Hematopoietic multipotent progenitor cell treated with erythropoietin and hydrocortisone succinate and interleukin-3 and kit ligand, for 4 days (in vitro differentiated cells): Measurements from ENCODE around the gene CPOX.
"Not testable (repeated sequence)": the region's sequence is repeated elsewhere in the genome, so short reads cannot be mapped to it uniquely, and the experiment has no call there.

ENCODE experiments used
- DNase-seq: peaks from one replicate; pipeline ENCODE4 v3.0.0-alpha.2; 2015

CPOX gene

DNA sequence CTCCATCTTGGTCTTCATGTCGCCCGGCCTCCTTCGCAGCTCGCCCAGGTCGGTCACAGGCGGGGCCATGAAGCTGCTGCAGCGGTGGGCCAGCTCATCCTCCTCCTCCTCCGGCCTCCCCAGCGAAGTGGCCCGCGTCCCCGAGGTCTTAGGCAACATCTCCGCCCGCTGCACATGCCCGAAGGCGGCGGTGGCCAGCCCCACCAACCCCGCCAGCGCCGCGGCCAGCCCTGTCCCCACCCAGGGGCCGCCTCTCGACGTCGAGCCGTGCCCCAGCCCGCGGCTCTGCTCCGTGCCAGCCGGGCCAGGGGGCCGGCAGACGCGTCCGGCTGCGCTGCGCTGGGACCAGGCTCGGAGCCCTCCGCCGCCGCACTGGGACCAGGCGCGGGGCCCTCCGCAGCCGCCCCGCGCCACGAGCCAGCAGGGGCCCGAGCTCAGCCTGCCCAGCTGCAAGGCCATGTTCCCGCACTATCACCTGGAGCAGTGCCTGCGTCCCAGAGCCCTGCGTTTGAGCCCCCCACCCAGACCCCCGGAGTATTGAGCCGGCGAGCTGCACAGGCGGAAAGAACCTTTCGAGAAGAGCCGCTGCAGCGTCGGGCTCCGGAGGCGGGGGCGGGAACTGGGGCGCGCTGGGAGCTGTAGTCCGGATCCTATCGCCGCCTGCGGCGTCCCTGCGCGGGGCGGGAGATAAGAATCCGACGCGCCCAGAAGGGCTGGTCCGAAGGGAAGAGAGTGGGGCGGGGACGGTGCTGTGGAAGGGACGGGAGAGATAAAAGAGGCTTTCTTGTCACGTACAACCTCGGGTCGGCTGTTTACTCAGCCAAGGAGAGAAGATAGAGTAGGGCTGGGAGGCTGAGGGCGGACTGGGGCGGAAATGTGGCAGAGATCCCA is at the start of gene CPOX:
Gene CPOX, minus strand, starts transcription at position 566 of the 891 bp plus-strand sequence. Its CDS starts 107 bp downstream, at position 459.
- DNase-seq: peak; percentile 99

DNA sequence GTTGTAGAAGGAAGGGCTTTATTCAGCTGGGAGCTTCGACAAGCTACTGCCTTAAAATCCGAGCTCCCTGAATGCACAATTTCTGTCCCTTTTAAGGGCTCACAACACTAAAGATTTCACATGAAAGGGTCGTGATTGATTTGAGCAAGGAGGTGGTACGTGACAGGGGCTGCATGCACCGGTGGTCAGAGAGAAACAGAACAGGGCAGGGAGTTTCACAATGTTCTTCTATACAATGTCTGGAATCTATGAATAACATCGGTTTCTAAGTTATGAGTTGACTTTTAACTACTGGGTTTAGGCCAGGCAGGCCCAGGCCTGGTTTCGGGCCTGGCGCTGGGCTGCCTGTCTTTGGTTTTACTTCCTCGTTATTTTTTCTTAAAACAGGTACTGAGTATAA is 49.4 kb upstream of the CPOX start:
- DNase-seq: not testable (repeated sequence)

DNA sequence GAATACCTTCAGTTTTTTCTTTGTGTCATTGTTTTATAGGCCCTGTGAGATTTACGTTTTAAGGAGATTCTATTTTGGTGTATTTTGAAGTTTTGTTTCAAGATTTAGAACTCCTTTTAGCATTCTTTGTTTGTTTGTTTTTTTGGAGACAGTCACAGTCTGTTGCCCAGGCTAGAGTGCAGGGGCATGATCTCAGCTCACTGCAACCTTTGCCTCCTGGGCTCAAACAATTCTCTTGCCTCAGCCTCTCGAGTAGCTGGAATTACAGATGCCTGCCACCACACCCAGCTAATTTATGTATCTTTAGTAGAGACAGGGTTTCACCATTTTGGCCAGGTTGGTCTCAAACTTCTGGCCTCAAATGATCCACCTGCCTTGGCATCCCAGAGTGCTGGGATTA is 48.3 kb upstream of the CPOX start:
- not testable (repeated sequence) for DNase-seq

DNA sequence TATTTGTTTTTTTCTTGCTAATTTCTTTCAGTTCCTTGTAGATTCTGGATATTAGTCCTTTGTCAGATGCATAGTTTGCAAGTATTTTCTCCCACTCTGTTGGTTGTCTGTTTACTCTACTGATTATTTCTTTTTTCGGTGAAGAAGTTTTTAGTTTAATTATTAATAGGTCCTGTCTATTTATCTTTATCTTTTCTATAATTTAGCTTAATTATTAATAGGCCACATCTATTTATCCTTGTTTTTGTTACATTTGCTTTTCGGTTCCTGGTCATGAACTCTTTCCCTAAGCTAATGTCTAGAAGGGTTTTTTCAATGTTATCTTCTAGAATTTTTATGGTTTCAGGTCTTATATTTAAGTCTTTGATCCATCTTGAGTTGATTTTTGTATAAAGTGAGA is 45.1 kb upstream of the CPOX start:
- not testable (repeated sequence) for DNase-seq

DNA sequence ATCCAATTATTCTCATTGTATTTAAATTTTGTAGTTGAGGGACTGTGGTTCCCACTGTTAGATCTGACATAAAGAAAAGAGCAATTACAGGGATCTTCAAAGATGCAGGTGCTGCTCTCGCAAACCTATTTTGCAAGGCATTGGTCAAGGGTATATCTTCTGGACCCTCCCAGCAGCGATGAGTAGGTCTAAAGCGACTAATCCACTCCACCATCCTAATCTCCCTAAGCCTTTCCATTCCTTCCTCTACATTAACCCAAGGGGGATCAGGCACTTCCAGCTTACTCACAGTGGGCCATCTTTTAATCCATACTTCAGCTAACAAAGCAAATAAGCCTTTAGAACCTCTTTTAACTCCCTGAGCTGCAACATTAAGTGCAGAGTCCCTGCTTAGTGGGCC is 37.0 kb upstream of the CPOX start:
- DNase-seq: no peak

DNA sequence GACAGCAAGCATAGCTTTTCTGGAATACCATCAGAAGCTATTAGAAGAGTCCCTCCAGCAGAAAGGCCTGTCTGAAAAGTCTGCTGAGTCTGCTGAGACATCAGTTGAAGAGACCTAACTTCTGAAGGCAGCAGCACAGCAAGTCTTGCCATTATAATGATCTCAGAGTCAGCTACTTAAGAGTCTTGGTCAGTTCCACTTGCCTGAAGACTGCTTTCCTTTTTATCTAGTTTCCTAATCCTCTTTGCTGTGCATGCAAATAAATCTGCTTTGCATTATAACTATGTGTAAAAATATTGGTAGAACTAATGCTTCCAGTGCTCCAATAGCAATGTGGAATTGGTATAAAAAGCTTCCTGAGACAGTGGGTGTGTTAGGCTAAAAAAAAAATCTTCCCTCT is 34.9 kb upstream of the CPOX start:
- DNase-seq: no peak

DNA sequence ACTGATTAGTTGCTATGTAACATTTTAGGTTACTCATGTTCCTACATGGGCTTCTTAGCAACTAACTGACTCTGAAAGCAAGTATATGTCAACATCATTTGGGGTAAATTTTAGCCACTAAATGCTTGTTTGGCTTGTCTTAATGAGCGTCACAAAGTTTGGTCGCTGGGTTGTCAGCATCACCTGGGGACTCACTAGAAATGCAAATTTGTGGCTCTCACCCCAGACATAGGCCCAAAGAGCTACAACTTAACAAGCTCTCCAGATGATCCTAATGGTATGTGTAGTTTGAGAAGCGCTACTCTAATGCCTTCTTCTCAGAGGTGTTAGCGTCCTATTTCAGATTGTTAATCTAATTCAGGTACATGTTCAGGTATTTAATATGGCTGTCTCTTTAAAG is 32.7 kb upstream of the CPOX start:
- no peak for DNase-seq

DNA sequence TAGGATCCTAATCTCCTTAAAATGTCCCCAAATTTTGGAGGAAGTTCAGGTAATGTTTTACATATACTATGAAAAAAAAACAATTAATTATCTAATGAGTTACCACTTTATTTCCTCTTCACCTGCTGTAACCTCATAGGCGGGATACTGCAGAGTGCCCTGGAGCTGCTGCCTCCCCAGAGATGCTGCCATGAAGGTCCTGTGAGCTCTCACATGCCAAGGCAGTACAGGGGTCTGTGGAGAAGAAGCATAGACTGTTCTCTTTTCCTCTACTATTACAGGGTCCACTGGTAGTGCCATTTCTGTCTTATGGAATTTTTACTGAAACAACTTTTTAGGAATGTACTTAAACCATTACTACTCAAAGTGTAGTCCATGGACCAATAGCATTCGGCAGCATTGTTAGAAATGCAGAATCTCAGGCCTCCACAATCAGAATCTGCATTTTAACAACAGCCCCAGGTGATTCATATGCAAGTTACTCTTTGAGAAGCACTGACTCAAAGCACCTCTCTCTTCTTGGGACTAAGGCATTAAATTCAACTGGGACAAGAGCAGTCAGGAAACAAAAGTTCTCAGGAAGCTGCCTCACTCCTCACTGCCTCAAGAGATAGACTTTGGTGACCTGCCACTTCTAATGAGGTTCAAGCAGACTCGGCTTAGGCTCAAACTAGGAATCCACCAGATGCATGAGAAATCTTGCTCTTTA is 30.3 kb upstream of the CPOX start:
- no peak for DNase-seq

DNA sequence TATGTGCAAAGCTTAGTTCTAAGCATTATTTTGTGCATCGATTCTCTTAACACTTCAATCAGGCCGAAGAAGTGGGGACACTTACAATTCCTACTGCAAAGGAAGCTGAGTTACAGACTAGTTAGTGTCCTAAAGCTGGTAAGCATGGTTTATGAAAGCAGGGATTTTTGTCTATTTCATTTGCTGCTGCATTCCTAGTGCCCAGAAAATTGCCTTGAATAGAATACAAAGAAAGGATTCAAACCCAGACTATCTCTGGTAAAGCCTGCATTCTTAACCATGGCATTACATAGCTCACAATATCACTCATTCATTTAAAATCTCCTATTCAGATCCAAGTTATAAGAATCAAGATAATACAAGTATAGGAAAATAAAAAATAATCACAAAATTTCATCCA is 24.4 kb upstream of the CPOX start:
- DNase-seq: no peak

DNA sequence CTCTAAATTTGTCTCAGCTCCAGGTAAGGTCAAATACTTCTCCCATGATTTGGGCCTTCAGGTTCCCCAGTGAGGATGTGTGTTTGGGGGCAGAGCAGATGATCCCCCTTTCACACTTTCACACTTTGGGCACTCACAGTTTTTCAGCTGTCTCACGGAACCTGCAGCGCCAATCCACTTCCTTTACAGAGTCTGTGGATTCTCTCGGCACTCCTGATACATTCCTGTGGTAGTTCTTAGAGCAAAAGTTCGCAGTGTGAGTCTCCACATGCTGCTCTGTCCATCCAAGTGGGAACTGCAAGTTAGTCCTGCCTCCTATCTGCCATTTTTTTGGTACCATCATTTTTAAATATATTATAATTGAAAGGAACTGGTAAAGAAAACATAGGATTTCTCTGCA is 20.2 kb upstream of the CPOX start:
- DNase-seq: no peak

DNA sequence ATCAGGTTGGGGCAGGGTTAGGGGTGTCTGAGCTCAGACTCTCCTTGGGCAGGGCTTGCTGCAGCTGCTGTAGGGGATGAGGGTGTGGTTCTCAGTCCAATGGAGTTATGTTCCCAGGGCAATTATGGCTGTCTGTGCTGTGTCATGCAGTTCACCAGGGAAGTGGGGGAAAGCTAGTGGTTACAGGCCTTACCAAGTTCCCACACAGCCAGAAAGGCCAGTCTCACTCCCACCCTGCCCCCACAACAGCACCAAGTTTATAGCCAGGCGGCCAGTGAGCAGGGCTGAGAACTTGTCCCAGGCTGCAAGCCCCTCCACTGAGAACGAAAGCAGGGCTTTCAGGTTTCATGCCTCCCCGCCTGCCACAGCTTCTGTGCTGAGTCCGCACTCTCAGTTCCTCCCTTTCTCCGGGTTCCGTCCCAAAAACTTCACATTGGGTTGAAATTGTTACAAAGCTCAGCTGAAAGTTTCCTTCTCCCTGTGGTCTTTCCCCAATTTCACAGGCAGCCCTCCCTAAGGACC is 19.6 kb upstream of the CPOX start:
- DNase-seq: peak; percentile 22

DNA sequence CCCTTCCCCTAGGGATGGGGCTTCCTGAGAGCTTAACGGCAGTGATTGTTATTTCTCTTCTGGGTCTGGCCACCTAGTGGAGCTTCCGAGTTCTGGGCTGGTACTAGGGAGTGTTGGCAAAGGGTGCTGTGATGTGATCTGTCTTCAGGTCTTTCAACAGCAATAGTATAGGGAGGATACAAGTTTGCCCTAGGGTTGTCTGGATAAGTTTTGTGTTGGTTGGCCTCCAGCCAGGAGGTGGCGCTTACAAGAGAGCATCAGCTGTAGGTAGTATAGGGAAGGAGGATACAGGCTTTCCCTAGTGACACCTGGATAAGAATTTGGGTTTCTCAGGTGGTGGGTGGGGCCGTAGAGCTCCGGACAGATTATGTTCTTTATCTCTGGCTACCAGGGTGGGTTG is 19.2 kb upstream of the CPOX start:
- DNase-seq: peak; percentile 40

DNA sequence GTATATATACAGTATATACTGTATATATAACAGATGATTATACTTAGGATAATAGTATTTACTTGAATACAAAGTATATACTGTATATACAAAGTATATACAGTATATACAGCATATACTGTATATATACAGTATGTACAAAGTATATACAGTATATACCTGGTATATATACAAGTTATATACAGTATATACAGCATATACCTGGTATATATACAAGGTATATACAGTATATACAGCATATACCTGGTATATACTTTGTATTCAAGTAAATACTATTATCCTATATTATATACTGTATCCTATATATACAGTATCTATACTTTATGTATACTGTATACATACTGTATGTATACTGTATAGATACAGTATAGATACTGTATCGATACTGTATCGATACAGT is 14.6 kb upstream of the CPOX start:
- DNase-seq: no peak

DNA sequence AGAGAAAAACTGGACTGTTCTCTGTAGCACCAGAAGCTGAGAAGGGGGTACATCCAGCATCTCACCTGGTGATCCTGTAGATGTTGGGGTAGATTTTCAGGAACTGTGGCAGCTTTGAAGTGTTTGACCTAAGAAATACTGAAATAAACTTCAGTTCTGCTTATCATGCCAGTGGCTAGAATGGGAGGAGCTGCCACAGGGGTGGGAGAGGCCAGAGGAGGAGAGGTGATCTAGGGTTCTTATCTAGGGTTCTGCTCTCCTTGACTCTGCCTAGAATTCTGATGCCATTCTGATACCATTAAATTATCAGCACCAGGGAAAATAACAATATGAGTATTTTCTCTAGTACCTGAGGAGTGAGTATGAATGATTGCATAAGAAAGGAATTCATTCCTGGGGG is 10.2 kb upstream of the CPOX start:
- peak; percentile 57 for DNase-seq

DNA sequence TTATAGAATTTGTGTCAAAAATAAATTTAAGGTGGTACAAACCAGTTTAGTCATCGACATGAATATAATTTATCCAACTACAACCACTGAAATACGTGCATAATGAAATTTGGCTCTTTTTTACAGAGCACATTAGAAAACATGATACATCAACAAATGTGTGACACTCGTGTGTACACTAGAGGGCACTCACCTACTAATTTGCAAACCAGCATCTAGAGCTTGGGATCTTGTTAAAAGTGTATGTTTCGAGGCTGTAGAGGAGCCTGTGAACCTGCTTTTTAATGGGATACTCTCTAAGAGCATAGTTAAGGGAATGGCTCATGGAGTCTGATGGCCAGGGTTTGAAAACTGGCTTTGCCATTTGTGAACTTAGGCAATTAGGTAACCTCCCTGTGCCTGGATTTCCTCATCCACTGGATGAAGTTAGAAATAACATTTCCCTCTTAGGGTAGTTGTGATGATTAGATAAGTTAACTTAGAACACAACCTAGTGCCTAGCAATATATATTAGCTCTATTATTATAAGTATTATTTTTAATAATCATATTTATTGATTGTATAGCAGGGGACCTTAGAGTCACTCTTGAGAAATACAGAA is 8.8 kb upstream of the CPOX start:
- peak; percentile 88 for DNase-seq

DNA sequence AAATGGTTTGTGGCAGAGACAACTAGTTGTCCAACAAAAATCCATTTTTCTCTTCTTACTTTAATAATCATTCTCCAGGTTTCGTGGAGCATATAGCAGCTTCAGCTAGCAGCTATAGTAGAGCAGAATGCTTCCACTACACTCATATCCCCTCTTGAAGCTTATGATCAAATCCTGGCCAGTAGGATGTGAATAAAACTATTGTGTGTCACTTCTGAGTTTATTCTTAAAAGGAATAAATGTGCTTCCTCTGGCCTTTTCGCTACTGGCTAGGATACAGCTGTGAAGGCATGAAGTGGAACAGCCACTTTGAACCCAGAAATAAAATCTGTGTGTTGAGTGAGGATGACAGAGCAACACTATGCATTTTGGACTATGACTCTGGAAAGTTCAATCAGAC is 7.8 kb upstream of the CPOX start:
- DNase-seq: no peak

DNA sequence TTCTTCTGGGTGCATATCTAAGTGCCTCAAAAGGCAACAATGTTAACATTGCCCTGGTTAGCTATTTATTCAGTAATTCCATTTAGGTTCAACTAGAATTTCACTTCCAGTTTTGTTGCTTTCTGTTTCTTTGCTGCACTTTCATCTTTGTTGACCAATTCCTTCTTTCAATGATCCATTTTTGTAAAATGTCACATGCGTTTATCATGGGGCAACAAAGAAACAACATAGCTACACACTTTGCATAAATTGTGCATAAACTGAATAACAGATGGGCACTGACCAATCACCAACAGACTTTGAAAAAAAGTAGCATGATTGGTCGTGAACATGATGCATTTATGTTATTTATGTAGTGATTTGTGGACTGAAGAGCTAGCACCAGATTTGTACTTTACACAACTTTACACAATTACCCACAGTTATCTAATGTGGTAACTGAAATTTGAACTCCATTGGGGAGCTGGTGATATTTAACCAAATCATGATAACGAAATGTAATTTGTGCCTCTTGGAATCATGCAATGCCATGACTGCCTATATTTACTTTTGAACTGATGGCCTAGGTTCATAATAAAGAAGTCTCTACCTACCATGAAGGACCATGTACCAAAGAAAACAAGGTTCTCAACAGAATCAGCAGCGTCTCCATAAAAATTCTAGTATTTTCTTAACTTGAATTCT is 7.1 kb upstream of the CPOX start:
- DNase-seq: no peak

DNA sequence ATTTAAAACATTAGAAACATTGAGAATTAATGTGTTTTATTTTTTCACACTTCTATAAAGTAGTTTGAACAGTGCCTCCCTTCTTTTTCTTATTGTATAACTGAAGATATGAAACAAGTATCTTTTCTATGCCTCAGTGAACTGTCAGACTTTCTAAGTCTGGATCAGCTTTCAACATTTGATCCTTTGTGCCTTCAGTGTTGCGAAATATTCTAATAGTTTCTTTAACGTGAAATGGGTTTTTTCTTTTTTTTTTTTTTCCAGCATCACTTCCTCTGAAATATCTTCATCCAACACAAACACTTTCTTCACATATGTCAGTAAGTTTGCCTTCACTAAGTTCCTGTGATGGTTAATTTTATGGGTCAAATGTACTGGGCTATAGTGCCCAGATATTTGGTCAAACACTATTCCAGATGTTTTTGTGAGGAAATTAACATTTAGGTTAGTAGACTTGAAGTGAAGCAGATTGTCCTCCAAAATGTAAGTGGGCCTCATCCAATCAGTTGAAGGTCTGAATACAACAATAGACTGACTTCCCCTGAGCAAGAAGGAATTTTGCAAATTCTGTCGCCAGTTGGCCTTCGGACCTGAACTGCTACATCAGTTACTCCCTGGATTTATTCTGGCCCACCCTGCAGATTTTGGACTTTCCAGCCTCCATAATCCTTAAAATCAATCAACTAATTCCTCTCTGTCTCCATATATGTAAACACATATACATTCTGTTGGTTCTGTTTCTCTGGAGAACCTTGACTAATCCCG is 6.4 kb upstream of the CPOX start:
- no peak for DNase-seq

DNA sequence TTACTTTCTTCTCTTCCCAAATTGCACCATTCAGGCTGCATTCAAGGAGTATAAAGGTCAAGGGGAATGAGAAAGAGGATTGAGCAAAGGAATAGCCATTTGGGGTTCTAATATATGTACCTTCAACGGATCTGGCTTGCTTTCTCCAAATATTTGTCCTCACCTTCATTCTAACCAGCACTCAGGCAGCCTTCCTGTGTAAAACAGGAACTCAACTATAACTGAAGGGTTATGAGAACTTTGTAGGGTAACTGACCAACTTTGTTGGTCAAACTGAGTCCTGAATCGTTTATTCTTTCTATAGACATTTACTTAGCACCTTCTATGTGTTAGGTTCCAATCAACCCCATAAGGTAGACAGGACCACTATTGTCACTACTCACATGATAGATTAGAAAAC is 5.1 kb upstream of the CPOX start:
- no peak for DNase-seq

DNA sequence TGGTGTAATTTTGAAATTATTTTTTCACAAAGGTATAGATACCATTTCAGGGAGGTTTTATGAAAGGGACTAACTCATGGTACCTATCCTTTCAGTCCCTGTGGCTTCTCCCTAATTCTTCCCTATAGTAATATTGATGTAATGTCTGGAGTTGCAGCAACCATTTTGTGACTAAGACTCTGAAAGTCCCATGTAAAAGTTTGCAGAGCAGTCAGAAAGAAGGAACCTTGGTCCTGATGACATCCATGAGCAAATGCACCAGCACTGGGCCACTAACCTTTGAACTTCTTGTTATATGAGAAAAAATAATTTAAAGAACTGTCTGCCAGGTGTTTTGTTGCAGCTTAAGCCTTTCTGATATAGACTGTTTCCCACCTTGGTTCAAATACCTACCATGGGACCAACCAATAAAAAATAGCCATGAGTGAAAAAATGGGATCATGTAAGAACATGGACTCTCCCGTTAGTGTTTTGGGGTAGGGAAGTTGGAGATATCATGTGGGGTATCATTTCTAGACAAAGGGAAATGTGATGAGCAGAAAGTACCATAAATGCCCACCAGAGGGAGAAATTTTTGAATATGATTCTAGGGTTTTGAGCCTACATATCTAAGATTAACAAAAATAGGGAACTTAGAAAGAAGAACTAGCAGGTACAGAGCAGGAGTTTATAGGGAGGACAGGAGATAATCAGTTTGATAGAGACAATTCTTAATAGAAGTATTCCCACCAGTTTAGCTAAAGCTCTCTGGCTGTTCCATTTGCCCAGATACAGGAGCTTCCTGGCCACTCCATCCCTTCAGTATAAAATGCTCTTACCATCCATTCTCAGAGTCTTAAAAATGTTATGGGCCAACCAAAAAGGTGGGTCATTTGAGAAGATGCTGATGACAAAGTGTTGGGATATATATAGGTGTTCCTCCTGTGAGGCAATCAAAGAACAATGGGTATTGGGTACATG is 3.4 kb upstream of the CPOX start:
- DNase-seq: peak; percentile 87

DNA sequence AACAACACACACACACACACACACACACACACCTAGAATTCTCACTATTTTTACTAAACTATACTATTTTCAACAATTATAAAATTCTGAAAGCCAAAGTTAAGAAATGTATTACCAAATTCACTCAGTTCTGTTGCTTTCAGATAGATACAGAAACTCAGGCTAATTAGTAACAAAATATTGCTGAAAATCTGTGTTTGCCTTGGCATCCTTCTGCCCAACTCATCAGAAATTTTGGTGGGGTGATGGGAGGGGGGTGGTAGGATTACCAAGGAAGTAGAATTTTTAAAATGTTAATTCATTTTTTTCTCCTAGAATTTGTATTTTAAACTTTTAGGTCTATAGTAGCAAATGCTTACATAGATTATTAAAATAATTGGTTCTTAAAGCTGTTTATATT is 2.7 kb upstream of the CPOX start:
- DNase-seq: no peak
